ENCODE data around the gene MED23. TPM values are rescaled to one million over a fixed set of nuclear protein-coding genes. Genes with fewer than 3 reads are reported as not detected.

MED23 gene
- total RNA-seq, 1 donor from 2014 or later = 38.8 TPM

DNA sequence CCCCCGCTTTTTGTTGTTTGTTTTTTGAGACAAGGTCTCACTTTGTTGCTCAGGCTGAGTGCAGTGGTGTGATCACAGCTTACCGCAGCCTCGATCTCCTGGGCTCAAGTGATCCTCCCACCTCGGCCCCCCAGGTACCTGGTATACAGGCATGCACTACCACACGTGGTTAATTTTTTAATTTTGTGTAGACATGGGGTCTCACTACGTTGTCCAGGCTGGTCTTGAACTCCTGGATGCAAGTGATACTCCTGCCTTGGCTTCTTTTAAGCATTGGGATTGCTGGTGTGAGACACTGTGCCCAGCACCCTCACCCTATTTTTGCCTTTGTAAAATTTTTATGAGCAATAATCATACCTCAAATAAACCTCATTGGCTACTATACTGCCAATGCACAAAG is 14.5 kb upstream of the MED23 start:
- TF ChIP-seq CTCF (IDR thresholded peaks at IDR 0.05; ENCODE audit: partially characterized antibody, unreplicated experiment) = no peak
- Mint-ChIP-seq H3K9me3 (ENCODE audit: unreplicated experiment) (no peaks in the 10 kb centered on the region), H3K27ac (ENCODE audit: unreplicated experiment) (no peak overlapping the region), H3K27me3 (ENCODE audit: unreplicated experiment) (no peaks in the 10 kb centered on the region), H3K4me1 (ENCODE audit: low read depth, unreplicated experiment) (no peaks in the 10 kb centered on the region), H3K4me3 (ENCODE audit: unreplicated experiment) (no peak overlapping the region), H3K36me3 (ENCODE audit: unreplicated experiment) (no peaks in the 10 kb centered on the region)
- no peak for DNase-seq

DNA sequence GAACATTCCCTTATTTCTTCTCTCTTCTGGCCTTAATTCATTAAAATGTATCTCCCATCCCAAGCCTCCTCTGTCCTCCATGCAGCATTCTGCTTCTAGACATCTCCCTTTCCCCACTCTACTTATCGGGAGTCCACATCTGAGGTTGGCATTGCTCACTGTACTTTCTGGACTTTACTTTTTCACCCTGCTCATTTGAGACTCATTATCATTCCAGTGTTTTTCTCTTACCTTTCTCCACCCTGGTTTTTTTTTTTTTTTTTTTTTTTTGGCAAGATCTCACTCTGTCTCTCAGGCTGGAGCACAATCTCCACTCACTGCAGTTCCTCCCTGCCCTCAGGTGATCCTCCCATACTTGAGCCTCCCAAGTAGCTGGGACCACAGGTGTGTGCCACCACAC is 13.5 kb upstream of the MED23 start:
- H3K4me1 Mint-ChIP-seq (ENCODE audit: low read depth, unreplicated experiment) = no peaks in the 10 kb centered on the region
- no peaks in the 10 kb centered on the region for H3K36me3 Mint-ChIP-seq (ENCODE audit: unreplicated experiment)
- H3K27ac Mint-ChIP-seq (ENCODE audit: unreplicated experiment) = no peak overlapping the region
- DNase-seq = no peak
- H3K9me3 Mint-ChIP-seq (ENCODE audit: unreplicated experiment) = no peaks in the 10 kb centered on the region
- TF ChIP-seq CTCF (IDR thresholded peaks at IDR 0.05; ENCODE audit: partially characterized antibody, unreplicated experiment) = no peak
- no peak overlapping the region for H3K4me3 Mint-ChIP-seq (ENCODE audit: unreplicated experiment)
- H3K27me3 Mint-ChIP-seq (ENCODE audit: unreplicated experiment) = no peaks in the 10 kb centered on the region

DNA sequence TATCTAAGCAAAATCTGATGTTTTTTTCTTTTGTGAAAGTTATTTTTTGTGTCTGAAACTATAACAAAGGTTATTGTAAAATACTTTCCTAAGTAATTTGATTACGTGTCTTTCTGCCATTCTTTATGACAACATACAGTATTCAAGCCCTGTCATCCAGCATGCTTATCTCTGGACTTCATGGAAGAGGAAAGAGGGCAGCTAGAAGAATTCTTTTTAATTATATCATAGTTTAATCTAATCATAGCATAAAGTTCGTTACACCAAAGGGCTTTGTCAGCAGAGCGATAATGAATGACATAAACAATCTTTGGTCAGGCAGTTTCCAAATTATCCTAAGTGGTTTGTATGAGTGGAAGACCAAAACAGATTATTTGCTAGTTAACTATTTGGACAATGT is 12.5 kb upstream of the MED23 start:
- H3K9me3 Mint-ChIP-seq (ENCODE audit: unreplicated experiment) = no peaks in the 10 kb centered on the region
- H3K27ac Mint-ChIP-seq (ENCODE audit: unreplicated experiment) = no peak overlapping the region
- H3K4me1 Mint-ChIP-seq (ENCODE audit: low read depth, unreplicated experiment) = no peaks in the 10 kb centered on the region
- no peak for TF ChIP-seq CTCF (IDR thresholded peaks at IDR 0.05; ENCODE audit: partially characterized antibody, unreplicated experiment)
- no peak overlapping the region for H3K4me3 Mint-ChIP-seq (ENCODE audit: unreplicated experiment)
- no peaks in the 10 kb centered on the region for H3K27me3 Mint-ChIP-seq (ENCODE audit: unreplicated experiment)
- no peaks in the 10 kb centered on the region for H3K36me3 Mint-ChIP-seq (ENCODE audit: unreplicated experiment)
- DNase-seq = no peak

GRCh38 chr6:131640100-131640499 is 12.1 kb upstream of the MED23 start:
- no peak for TF ChIP-seq CTCF (IDR thresholded peaks at IDR 0.05; ENCODE audit: partially characterized antibody, unreplicated experiment)
- DNase-seq = no peak
- Mint-ChIP-seq H3K27me3 (ENCODE audit: unreplicated experiment) (peaks cover 3% of the 10 kb centered on the region), H3K27ac (ENCODE audit: unreplicated experiment) (no peak overlapping the region), H3K9me3 (ENCODE audit: unreplicated experiment) (no peaks in the 10 kb centered on the region), H3K4me3 (ENCODE audit: unreplicated experiment) (no peak overlapping the region), H3K4me1 (ENCODE audit: low read depth, unreplicated experiment) (no peaks in the 10 kb centered on the region), H3K36me3 (ENCODE audit: unreplicated experiment) (no peaks in the 10 kb centered on the region)

- no peaks in the 10 kb centered on the region for H3K4me1 Mint-ChIP-seq (ENCODE audit: low read depth, unreplicated experiment)
- no peak for DNase-seq
- H3K27me3 Mint-ChIP-seq (ENCODE audit: unreplicated experiment) = peaks cover 3% of the 10 kb centered on the region
- no peak overlapping the region for H3K4me3 Mint-ChIP-seq (ENCODE audit: unreplicated experiment)
- no peaks in the 10 kb centered on the region for H3K9me3 Mint-ChIP-seq (ENCODE audit: unreplicated experiment)
- TF ChIP-seq CTCF (IDR thresholded peaks at IDR 0.05; ENCODE audit: partially characterized antibody, unreplicated experiment) = no peak
- no peak overlapping the region for H3K27ac Mint-ChIP-seq (ENCODE audit: unreplicated experiment)
- no peaks in the 10 kb centered on the region for H3K36me3 Mint-ChIP-seq (ENCODE audit: unreplicated experiment)
These were observed 10.0 kb upstream of the MED23 start for GRCh38 chr6:131638013-131638412.

All from glutamatergic neuron (in vitro differentiated cells).